NCI-H446 (cell line): ENCODE measurements around the gene SLC16A8.
"Not testable (repeated sequence)": the region's sequence is repeated elsewhere in the genome, so short reads cannot be mapped to it uniquely, and the experiment has no call there.

ENCODE experiments used
- DNase-seq, 2 experiments: peaks; one replicate each; lab custom pipeline; 2025; lab: John Stamatoyannopoulos, UW

The SLC16A8 gene

GRCh38 chr22:38083931-38084631, at the start of gene SLC16A8:
Gene SLC16A8 (minus strand): TSS chr22:38084184. CDS start chr22:38082873, 1,311 bp downstream.
- no peak for DNase-seq

- DNase-seq, result no peak
Observed at GRCh38 chr22:38133331-38133730, 49.3 kb upstream of the SLC16A8 start.

GRCh38 chr22:38132794-38133193, 48.8 kb upstream of the SLC16A8 start:
- no peak for DNase-seq

- DNase-seq, result no peak
Observed at GRCh38 chr22:38132136-38132535, 48.2 kb upstream of the SLC16A8 start.

GRCh38 chr22:38131399-38131798, 47.4 kb upstream of the SLC16A8 start:
- no peak for DNase-seq

- no peak for DNase-seq
Observed at GRCh38 chr22:38129856-38130255, 45.9 kb upstream of the SLC16A8 start.

- no peak for DNase-seq
Observed at GRCh38 chr22:38129021-38129420, 45.0 kb upstream of the SLC16A8 start.

GRCh38 chr22:38127869-38128268, 43.9 kb upstream of the SLC16A8 start:
- no peak for DNase-seq

GRCh38 chr22:38126928-38127668, 43.1 kb upstream of the SLC16A8 start:
- no peak for DNase-seq

GRCh38 chr22:38125751-38126201, 41.8 kb upstream of the SLC16A8 start:
- DNase-seq, result peak; percentile 67 to 82

- no peak for DNase-seq
Observed at GRCh38 chr22:38125038-38125610, 41.1 kb upstream of the SLC16A8 start.

GRCh38 chr22:38124236-38124974, 40.4 kb upstream of the SLC16A8 start:
- no peak for DNase-seq

- no peak for DNase-seq
Observed at GRCh38 chr22:38122616-38123015, 38.6 kb upstream of the SLC16A8 start.

GRCh38 chr22:38120359-38121110, 36.6 kb upstream of the SLC16A8 start:
- DNase-seq, result no peak

GRCh38 chr22:38118747-38119146, 34.8 kb upstream of the SLC16A8 start:
- not testable (repeated sequence) for DNase-seq

GRCh38 chr22:38118182-38118581, 34.2 kb upstream of the SLC16A8 start:
- DNase-seq, result no peak

- DNase-seq, result not testable (repeated sequence)
Observed at GRCh38 chr22:38117556-38117955, 33.6 kb upstream of the SLC16A8 start.

- DNase-seq, result peak; percentile 18 to 72
Observed at GRCh38 chr22:38115423-38116205, 31.6 kb upstream of the SLC16A8 start.

- DNase-seq, result peak in 1 of 2 experiments; percentile 74
Observed at GRCh38 chr22:38114484-38115398, 30.8 kb upstream of the SLC16A8 start.

GRCh38 chr22:38112381-38112780, 28.4 kb upstream of the SLC16A8 start:
- DNase-seq, result no peak
